ENCODE measurements around the gene RAB13.
"Not testable (repeated sequence)": the region's sequence is repeated elsewhere in the genome, so short reads cannot be mapped to it uniquely, and the experiment has no call there.

Gene RAB13

DNA sequence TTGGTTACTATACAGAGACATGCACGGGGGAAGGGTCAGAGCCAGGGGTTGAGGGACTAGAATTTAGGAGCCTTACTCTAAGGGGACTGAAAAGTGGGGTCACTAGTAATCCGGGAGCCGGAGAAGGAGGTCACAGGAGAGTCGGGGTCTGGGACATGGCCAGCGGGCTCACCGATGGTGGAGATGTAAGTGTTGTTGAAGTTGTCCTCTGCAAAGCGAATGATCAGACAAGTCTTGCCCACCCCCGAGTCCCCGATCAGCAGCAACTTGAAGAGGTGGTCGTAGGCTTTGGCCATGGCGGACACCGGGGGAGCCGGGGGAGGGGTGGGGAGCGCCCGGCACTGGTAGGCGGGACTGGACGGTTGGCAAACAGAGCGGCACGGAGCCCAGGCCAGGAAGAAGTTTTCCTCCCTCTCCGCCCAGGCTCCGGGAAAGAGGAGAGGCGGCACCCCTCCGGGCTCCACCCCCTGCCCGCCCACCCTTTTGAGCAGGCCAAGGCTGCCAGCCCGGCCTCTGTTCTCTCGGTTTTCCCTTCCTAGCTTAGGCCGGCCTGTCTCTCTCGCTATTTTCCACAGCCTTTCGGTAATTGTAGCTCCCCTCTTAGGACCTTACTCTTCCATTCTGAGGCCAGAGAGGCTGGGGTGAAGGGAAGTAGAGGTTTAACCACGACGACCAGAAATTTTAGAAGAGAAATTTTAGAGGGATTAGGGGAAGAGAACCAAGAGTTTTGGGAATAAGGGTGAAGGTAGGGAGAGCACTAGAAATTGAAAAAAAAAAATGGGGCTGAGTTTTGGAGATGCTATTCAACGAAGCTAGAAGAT lies at the start of gene RAB13:
RAB13 (minus strand) TSS at position 399 of the 821 bp plus-strand sequence; CDS start at position 296, 103 bp downstream.
- DNase-seq, result peak; percentile 83

DNA sequence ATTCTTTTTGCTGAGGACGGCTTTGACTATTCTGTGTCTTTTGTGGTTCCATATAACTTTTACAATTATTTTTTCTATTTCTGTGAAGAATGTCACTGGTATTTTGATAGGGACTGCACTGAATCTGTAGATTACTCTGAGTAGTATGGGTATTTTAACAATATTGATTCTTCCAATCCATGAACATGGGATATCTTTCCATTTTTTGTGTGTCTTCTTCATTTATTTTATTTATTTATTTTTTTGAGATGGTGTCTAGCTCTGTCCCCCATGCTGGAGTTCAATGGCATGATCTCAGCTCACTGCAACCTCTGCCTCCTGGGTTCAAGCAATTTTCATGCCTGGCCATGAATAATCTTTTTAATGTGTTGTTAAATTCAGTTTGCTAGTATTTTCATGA lies 47.6 kb upstream of the RAB13 start:
- DNase-seq, result not testable (repeated sequence)

DNA sequence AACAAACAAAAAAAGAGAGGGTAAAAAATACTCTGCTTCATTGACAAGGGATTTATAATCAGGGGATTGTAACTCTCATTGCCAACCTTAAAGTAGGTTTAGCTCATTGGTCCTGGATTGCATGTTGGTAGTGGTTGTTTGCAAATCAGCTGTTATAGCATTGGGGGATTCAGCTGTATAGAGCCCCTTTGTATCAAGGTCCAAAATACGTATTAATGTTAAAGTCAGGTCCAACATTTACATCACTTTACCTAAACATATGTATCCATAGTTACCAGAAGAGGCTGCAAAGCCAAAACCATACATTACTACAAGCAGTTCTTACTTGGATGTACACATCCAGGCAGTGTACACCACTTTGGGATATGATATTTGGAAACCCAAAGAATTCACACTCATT lies 33.8 kb upstream of the RAB13 start:
- no peak for DNase-seq

DNA sequence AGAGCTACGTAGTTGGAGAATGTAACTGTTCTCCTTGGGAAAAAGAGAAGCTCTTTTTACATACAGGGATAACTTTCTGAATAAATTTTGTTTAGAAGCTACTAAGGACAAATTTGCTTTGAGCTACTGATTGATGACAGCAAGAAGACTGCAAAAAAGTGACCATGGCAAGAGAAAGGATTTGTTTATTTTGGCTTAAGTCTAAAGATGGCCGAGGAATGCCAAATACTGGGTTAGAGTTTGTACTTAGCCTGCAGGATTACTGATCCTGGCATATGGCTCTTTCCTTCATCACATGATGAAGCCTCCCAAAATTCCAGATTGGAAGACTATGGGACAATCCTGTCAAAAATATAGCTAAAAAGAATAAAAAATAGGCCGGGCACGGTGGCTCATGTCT lies 33.1 kb upstream of the RAB13 start:
- no peak for DNase-seq

DNA sequence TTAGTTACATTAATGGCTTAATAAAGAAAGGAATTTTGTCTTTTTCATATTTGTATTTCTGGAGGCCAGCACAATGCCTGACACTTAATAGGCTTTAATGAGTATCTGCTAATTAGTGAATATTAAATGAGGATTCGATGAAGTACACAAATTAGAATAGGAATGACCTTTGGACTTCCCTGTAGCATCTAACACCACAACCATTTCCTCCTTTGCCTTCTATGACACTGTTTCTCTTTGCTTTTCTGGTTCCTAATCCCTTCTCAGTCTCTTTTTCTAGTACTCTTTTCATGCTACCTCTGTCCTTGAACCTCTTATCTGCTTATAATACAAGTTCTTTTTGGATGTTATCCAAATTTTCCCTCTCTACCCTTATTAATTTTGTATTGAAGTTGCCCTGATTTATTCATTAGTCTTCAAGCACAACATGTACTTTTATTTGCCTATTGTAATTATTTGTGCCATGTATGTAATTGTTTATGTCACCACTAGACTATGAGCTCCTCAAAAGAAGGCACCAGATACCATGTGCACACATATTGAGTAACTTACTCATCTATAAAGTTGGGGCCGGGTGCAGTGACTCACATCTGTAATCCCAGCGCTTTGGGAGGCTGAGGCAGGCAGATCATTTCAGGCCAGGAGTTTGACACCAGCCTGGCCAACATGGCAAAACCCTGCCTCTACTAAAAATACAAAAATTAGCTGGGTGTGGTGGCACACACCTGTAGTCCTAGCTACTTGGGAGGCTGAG lies 28.2 kb upstream of the RAB13 start:
- no peak for DNase-seq

DNA sequence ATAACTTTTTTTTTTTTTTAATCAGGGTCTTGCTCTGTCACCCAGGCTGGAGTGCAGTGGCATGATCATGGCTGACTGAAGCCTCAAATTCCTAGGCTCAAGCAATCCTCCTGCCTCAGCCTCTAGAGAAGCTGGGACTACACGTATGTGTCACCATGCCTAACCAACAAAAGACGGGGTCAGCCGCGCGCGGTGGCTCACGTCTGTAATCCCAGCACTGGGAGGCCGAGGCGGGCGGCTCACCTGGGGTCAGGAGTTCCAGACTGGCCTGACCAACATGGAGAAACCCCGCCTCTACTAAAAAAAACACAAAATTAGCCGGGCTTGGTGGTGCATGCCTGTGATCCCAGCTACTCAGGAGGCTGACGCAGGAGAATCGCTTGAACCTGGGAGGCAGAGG lies 26.4 kb upstream of the RAB13 start:
- DNase-seq, result not testable (repeated sequence)

DNA sequence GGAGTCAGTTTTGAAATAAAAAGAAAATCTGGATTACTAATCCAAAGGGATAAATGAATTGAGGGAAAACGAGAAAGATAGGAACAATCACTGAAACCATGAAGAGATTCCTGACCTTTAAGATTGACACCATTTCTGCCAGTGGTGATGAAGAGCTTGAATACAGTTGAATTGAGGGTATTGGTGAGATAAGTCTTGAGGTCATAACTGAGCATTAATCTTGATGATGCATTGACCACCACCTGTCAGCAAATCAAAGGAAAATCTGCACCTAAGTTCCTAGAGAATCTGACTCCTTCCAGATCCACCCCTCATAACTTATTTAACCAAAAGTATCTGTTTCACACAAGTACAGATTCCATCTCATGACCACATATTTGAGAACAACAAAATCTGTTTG lies 26.0 kb upstream of the RAB13 start:
- no peak for DNase-seq

DNA sequence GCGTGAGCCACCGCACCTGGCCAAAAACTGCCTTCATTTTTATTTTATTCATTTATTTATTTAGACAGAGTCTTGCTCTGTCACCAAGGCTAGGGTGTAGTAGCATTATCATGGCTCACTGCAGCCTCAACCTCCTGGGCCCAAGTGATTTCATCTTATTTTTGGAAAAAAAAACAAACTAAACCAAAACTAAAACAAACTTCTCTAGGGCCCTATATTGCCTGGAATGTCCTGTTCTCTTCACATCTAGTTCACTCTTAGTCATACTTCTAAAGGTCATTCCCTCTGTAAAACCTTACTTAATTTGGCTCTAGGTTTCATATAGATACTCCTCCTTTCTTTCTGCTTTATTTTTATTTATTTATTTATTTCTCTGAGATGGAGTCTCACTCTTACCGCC lies 20.0 kb upstream of the RAB13 start:
- DNase-seq, result no peak

DNA sequence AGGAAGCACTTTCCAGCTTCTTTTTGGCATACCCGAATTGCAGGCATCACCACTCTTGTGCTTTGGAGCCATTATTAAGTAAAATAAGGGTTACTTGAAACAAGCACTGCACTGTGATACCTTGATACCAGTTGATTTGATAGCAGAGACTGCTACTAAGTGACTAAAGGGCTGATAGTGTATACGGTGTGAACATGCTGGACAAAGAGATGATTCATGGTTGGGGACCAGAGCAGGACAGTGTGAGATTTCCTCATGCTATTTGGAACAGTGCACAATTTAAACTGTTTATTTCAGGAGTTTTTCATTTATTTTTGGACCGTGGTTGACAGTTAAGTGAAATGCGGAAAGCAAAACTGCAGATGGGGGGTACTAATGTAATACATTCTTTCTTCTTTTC lies 14.3 kb upstream of the RAB13 start:
- DNase-seq, result no peak

DNA sequence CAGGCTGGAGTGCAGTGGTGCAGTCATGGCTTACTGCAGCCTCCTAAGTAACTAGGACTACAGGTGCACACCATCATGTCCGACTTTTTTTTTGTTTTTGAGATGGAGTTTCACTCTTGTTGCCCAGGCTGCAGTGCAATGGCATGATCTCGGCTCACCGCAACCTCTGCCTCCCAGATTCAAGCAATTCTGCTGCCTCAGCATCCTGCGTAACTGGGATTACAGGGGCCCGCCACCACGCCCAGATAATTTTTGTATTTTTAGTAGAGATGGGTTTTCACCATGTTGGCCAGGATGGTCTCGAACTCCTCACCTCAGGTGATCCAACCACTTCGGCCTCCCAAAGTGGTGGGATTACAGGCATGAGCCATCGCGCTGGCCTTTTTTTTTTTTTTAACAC lies 10.7 kb upstream of the RAB13 start:
- not testable (repeated sequence) for DNase-seq

DNA sequence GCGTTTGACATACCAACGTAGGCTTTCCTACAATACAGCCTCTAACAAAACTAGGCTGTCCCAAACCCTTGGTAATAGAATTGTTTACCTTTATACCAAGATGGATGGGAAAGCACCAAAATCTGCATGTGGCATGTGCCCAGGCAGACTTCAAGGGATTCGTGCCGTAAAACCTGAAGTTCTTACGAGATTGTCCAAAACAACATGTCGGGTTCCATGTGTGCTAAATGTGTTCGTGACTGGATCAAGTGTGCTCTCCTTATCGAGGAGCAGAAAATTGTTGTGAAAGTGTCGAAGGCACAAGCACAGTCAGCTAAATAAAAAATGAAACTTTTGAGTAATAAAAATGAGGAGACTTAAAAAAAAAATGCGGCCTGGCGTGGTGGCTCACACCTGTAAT lies 9.5 kb upstream of the RAB13 start:
- no peak for DNase-seq

DNA sequence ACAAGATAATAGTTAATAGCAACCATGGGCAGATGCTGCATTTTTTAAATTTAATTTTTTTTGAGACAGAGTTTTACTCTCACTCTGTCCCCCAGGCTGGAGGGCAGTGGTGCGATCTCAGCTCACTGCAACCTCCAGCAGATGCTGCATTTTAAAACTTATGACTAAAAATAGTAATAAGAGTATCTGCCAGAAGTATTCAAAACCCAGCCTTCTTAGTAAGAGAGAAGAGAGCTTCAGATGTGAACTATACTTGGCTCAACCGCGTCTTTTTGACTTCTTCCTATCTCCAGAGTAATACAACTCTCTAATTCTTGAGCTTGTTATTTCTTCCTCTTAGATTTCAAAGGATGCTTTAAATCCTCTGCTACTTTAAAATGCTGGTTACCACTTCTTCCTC lies 9.1 kb upstream of the RAB13 start:
- no peak for DNase-seq

DNA sequence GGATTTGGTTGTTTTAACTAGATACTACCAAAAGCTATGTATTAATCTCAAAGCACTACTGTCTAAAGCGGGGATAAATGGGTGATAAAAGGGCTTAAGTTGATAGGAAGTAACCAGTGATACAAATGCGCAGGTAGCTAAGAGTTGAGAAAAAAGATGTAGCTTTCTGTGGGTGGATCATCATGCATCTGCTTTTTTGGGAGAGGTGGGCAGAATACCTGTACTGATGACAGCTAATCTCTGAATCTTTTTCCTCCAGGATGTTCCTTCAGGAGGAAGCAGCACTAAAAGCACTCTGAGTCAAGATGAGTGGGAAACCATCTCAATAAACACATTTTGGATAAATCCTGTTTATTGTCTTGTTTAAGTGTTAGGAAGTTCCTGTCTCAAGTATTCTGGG lies 5.7 kb upstream of the RAB13 start:
- no peak for DNase-seq

DNA sequence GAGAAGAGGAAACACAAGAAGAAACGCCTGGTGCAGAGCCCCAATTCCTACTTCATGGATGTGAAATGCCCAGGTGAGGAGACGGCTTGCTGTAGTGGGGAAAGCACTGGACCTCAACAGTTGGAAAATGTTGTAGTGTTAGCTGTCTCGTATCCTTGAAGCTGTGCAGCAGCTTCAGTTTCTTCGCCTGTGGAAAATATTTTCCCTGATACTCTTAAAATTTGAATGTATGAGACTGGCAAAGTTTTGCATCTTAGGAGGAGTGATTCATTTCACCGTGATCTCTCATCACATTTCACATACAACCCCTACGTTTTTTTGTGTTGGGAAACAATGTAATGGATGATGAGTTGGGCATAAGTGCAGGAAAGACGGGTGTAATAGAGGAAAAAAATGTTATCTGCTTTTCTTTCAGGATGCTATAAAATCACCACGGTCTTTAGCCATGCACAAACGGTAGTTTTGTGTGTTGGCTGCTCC lies 5.1 kb upstream of the RAB13 start:
- DNase-seq, result no peak

DNA sequence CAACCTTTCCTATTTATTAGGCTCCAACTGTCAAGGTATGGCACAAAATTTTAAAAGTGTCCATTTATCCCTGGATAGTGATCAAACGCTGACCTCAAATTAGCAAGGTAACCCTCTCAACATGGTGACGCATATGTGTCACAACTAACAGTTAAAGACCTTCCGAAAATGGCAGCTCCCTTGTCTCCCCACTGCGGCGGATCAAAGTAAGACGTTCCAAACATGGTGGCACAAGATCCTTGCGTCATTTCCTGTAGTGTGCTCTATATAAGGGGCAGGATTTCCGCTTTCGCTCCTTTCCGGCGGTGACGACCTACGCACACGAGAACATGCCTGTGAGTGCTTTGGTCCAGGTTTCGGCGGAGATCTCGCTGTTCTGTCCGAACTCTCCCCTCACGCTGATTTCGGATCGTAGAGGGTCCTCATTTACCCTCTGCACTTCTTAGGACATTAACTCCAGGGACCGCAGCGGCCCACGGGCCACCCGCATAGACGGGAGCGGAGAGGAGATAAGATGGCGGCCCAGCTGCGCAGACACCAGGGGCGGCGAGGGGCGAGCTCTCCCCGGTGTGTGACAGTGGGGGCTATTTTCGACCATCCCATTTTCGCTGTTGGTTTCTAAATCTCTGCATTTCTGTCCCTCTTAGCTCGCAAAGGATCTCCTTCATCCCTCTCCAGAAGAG lies 4.5 kb upstream of the RAB13 start, which contains the start of gene RPS27:
RPS27 (plus strand) TSS at position 295 of the 683 bp plus-strand sequence; CDS start at position 330, 35 bp downstream.
- peak; percentile 99 for DNase-seq

DNA sequence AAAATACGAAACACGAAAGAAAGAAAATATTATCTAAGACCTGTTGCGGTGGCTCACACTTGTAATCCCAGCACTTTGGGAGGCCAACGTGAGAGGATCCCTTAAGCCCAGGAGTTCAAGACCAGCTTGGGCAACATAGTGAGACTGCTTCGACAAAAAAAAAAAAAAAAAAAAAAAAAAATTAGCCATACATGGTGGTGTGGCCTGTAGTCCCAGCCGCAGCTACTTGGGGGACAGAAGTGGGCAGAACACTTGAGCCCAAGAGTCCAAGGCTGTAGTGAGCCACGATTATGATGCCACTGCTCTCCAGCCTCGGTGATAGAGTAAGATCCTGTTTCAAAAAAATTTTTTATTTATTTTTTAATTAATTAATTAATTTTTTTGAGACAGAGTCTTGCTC lies 1.5 kb upstream of the RAB13 start:
- no peak for DNase-seq

DNA sequence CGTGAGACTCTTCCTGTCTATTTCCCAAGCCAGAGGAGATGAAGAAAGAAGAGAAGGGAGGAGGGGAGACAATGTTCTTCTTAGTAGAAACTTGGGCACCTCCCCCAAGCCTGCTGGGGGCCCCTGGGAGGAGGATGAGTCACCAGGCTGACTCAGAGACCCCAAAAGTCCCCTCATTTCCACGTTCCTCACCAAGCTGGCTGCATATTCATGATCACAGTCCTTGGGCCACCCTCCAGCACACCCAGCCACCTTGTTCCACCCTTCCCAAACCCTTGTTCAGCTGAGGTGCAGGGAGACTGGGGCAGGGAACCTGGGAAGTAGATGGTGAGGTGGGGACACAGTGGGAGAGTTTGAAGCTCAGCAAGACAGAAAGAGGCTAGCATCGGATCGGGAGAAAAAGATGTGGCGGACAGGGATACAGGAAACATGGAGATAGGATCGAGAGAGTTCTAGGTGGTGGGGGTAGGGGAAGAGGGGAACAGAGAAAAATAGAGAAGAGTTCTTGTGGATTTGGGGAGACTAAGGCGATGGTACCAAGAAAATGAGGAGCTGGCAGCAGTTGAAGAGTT lies 712 bp downstream of the RAB13 start:
- DNase-seq, result peak; percentile 64

DNA sequence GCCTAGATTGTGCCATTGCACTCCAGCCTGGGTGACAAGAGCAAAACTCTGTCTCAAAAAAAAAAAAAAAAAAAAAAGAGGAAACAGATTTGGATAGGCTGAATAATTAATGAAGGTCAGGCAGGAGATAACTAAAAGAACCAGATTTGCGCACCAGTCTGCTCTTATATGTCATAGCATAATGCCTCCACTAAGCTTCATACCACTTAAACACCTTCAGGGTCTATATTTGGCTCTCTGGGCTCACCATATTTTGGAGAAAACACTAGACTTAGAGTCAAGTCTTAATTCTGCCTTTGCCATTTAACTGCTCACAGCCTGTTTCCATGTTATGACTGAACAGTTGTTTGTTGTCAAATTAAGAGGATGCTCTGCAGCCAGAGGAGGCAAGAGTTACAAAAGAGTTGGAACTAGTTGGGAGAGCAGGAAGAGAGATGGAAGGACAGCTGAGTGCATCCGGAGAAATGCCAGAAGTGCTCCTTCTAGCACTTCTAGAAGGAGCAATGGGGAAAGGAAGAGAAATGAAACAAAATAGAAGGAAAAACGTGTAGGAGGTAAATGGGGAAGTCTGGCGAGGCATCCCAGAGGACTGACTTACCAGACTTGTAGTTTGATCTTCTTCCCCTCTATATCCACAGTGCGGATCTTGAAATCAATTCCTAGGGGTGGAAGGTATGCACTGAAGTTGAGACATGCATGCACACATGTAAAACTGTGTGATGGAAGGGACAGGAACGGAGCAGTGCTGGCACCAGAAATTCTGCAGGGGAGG lies 1.8 kb downstream of the RAB13 start:
- no peak for DNase-seq

DNA sequence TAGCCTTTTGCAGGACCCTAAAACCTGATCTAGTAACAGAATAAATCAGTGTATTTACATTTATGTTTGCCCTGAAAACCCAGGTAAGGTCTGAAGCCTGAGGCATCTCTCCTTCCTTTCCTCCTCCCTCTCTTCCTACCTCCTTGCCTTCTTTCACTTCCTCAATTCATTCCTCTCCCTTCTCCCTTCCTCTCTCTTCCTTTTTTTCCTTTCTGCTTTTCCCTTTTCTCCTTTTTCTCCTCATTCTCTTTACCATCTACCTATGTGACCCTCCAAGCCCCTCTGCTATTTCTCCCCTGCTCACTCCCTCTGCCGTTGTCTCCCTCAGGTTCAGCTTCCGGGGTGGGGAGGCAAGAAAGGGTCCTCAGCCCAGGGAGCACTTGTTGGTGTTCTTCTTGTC lies 4.4 kb downstream of the RAB13 start:
- not testable (repeated sequence) for DNase-seq

DNA sequence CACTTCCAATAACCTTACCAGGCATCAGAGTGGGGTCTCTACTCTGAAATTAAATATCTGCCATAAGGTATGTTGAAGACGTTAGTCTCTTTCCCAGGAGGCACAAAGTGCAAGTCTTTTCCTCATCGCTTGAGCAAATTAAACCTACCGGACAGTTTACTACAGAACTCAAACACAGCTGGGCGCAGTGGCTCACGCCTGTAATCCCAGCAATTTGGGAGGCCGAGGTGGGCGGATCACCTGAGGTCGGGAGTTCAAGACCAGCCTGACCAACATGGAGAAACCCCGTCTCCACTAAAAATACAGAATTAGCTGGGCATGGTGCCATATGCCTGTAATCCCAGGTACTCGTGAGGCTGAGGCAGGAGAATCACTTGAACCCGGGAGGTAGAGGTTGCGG lies 7.0 kb downstream of the RAB13 start:
- not testable (repeated sequence) for DNase-seq

DNA sequence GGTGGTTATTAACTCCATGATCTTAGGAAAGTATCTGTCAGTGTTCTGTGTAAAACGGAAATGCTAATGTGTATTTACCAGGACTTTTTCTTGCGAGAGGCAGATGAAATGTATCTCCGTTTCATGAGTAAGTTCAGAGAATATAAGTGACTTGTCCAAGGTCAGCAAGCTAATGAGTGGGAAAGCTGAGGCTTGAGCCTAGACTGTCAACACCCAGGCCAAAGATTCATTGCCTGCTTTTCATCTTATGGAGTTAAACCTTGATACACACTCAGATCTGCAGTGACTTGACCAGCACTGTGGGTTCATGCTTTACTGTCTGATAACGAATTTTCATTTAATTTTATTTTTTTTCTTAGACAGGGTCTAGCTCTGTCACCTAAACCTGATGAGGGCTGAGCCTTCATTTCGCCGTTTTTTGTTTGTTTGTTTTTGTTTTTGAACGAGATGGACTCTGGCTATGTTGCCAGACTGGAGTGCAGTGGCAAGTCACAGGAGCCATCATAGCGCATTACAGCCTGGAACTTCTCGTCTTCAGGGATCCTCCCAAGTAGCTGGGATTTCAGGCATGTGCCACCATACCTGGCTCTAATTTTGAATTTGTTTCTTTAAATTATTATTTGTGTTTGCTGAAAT lies 7.7 kb downstream of the RAB13 start:
- no peak for DNase-seq

Measured in hematopoietic multipotent progenitor cell treated with erythropoietin and hydrocortisone succinate and interleukin-3 and kit ligand, for 4 days (in vitro differentiated cells).